SU-DHL-6 (cell line): ENCODE data around the gene NAA38.
A peak's percentile ranks its signal among the peaks of the same experiment; 100 is the strongest.

Source experiments
- H2AFZ ChIP-seq: fragments of 200-600 bp; sonication (generic); 2 replicates; pipeline ENCODE4 v1.6.1; 2014; ENCODE audit warnings: low read depth, mild to moderate bottlenecking, moderate library complexity, mixed read lengths, antibody characterized with exemption, low read length; ENCODE audit not compliant: severe bottlenecking
- H3F3A ChIP-seq: fragments of 200-600 bp; shearing (Covaris generic); 2 replicates; pipeline ENCODE4 v1.6.0; 2016; ENCODE audit warnings: antibody characterized with exemption, mild to moderate bottlenecking; ENCODE audit not compliant: insufficient read depth
- H3K27ac ChIP-seq: fragments of 200-600 bp; sonication (generic); 2 replicates; pipeline ENCODE4 v1.5.1; 2016; ENCODE audit warnings: low read depth, mild to moderate bottlenecking, low read length, moderate library complexity, mixed read lengths
- H3K27me3 ChIP-seq: fragments of 200-600 bp; sonication (generic), shearing (Covaris generic); 2 replicates; pipeline ENCODE4 v1.6.0; 2014; ENCODE audit warnings: mild to moderate bottlenecking, low read length
- H3K36me3 ChIP-seq: fragments of 200-600 bp; sonication (generic); 2 replicates; pipeline ENCODE4 v1.6.1; 2014; ENCODE audit warnings: mild to moderate bottlenecking, low read length, mixed read lengths
- H3K4me2 ChIP-seq: fragments of 300-600, 200-600 bp; shearing (Covaris generic), sonication (generic); 2 replicates; pipeline ENCODE4 v1.6.0; 2014; ENCODE audit warnings: low read length, low read depth, mild to moderate bottlenecking; ENCODE audit not compliant: poor library complexity, severe bottlenecking
- H3K4me3 ChIP-seq: fragments of 200-600 bp; sonication (generic); 2 replicates; pipeline ENCODE4 v1.5.1; 2014; ENCODE audit warnings: antibody characterized with exemption, low read length, mild to moderate bottlenecking, mixed read lengths; ENCODE audit not compliant: insufficient read depth, poor library complexity, severe bottlenecking
- H3K79me2 ChIP-seq: fragments of 200-600 bp; sonication (generic); 2 replicates; pipeline ENCODE4 v1.6.1; 2014; ENCODE audit warnings: mild to moderate bottlenecking, low read length, moderate library complexity; ENCODE audit not compliant: insufficient read depth
- H3K9ac ChIP-seq: fragments of 200-600 bp; sonication (generic); 2 replicates; pipeline ENCODE4 v1.7.0; 2014; ENCODE audit warnings: mild to moderate bottlenecking, low read length
- H3K9me2 ChIP-seq: fragments of 200-600 bp; sonication (generic); replicated peaks from 2 replicates; pipeline ENCODE4 v1.6.1; 2014; ENCODE audit warnings: low read length; ENCODE audit not compliant: insufficient read depth
- H3K9me3 ChIP-seq: fragments of 200-600 bp; sonication (generic); 2 replicates; pipeline ENCODE4 v1.6.1; 2014; ENCODE audit warnings: low read length, mixed read lengths; ENCODE audit not compliant: insufficient read depth
- H4K20me1 ChIP-seq: fragments of 200-600 bp; sonication (generic); 2 replicates; pipeline ENCODE4 v1.6.1; 2014; ENCODE audit warnings: low read depth, mild to moderate bottlenecking, antibody characterized with exemption, low read length, moderate library complexity, mixed read lengths
- CTCF ChIP-seq: fragments of 200-600 bp; sonication (generic); IDR thresholded peaks from one replicate; pipeline ENCODE4 v1.5.1; 2017; ENCODE audit warnings: antibody characterized with exemption, mild to moderate bottlenecking, low read length, moderate library complexity; ENCODE audit not compliant: insufficient read depth, poor library complexity, severe bottlenecking
- EZH2phosphoT487 ChIP-seq: fragments of 200-600 bp; sonication (generic), shearing (Covaris generic); conservative IDR thresholded peaks from 2 replicates; pipeline ENCODE4 v1.6.1; 2018; ENCODE audit warnings: mild to moderate bottlenecking, antibody characterized with exemption, low read length, moderate library complexity, mixed read lengths

The NAA38 gene

GRCh38 chr17:7835814-7836595 lies 21.4 kb downstream of the NAA38 start:
- no peaks in the 10 kb centered on the region for H3K36me3 ChIP-seq
- H3K9me3 ChIP-seq = no peaks in the 10 kb centered on the region
- H3K9me2 ChIP-seq = no peaks in the 10 kb centered on the region
- H3K27ac ChIP-seq = peak overlapping the region; percentile 92
- peak overlapping the region; percentile 71 for H3K9ac ChIP-seq
- peak overlapping the region; percentile 94 for H3K4me2 ChIP-seq
- no peaks in the 10 kb centered on the region for H3K79me2 ChIP-seq
- H4K20me1 ChIP-seq = no peaks in the 10 kb centered on the region
- H3K27me3 ChIP-seq = no peaks in the 10 kb centered on the region
- H2AFZ ChIP-seq = peak overlapping the region; percentile 68
- H3F3A ChIP-seq = peaks cover 42% of the 10 kb centered on the region
- TF ChIP-seq EZH2phosphoT487 = no peak
- TF ChIP-seq CTCF = no peak
- H3K4me3 ChIP-seq = peak overlapping the region; percentile 81

DNA sequence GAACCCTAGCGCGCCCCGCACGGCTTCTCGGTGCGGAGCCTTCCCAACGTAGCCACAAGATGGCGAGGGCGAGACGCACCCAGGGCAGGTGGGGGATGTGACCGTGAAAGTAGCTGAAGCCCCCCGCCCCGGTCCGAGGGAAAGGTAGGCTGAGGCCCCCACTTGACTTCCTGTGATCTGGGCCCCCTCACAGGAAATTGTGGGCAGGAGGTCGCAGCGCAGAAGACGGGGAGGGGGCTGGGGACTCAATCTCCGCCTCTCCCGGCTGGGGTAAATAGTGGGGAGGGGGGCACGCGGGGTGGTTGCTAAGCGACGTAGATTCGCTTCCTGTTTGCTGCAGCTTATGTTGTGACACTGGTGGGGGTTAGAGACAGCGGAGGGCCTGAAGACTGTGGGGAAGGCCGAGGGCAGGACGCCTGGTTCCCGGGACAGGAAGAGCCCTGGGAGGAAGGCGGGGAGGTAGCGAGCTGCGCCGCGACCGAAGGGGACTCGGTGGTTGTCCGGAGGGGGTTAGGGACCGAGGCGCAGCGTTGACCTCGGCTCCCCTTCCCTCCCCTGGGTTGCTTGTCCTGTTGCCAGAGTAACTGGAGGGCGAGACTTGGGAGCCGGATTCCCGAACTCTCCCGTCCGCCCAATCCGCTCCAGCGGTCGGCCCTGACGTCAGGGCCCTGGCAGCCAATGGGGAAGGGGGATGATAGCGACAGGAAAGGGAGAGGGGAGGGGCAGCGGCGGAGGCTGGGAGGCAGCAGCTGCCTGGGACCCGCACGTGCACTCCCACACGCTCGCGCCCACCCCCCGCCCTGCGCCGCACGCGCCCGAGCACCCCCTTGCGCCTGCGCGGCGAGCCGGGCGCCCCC lies 22.2 kb downstream of the NAA38 start:
- H3K79me2 ChIP-seq = no peaks in the 10 kb centered on the region
- no peaks in the 10 kb centered on the region for H3K27me3 ChIP-seq
- H3K9ac ChIP-seq = peak overlapping the region; percentile 71
- no peaks in the 10 kb centered on the region for H4K20me1 ChIP-seq
- no peak overlapping the region for H2AFZ ChIP-seq
- H3K27ac ChIP-seq = peak overlapping the region; percentile 92
- H3K36me3 ChIP-seq = no peaks in the 10 kb centered on the region
- H3K9me3 ChIP-seq = no peaks in the 10 kb centered on the region
- H3K9me2 ChIP-seq = no peaks in the 10 kb centered on the region
- H3F3A ChIP-seq = peaks cover 34% of the 10 kb centered on the region
- TF ChIP-seq CTCF = peak; percentile 94
- no peak for TF ChIP-seq EZH2phosphoT487
- peak overlapping the region; percentile 81 for H3K4me3 ChIP-seq
- H3K4me2 ChIP-seq = peak overlapping the region; percentile 94

DNA sequence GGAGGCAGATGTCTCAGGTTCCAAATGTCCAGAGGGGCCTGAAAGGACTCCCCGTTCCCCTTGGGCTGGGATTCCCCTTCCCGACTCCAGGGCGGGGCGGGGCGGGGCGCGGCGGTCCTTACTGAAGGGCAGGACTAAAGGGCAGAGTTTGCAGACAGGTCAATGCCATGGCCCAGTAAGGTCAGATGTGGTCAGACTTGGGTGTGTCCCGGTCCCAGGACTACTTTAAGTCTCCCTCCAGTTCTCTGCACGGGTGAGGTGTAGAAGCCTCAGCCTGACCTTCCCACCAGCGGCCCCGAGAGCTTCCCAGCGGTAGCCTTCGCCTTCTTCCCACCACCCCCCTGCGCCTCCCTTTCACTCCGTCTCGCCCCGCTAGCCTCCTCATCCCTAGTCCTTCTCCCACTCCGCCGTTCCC lies 22.8 kb downstream of the NAA38 start:
- peak overlapping the region; percentile 94 for H3K4me2 ChIP-seq
- no peaks in the 10 kb centered on the region for H3K27me3 ChIP-seq
- no peaks in the 10 kb centered on the region for H3K36me3 ChIP-seq
- H3K9me3 ChIP-seq = no peaks in the 10 kb centered on the region
- no peaks in the 10 kb centered on the region for H4K20me1 ChIP-seq
- H3K79me2 ChIP-seq = no peaks in the 10 kb centered on the region
- peak overlapping the region; percentile 81 for H3K4me3 ChIP-seq
- no peaks in the 10 kb centered on the region for H3K9me2 ChIP-seq
- peaks cover 30% of the 10 kb centered on the region for H3F3A ChIP-seq
- peak overlapping the region; percentile 92 for H3K27ac ChIP-seq
- TF ChIP-seq CTCF = no peak
- no peak for TF ChIP-seq EZH2phosphoT487
- peak overlapping the region; percentile 86 for H2AFZ ChIP-seq
- H3K9ac ChIP-seq = peak overlapping the region; percentile 71
